Endothelial cell of umbilical vein (primary cell): ENCODE measurements around the gene FOXB1.

Experiments used
- CTCF ChIP-seq, 2 donors: IDR thresholded peaks; 1 replicate in 1 of 2; 2 replicates in 1 of 2; pipeline ENCODE4 v1.5.1; 2011; ENCODE audit warnings: low read length in 2 of 2, mild to moderate bottlenecking in 2 of 2, moderate library complexity in 2 of 2, control low read depth in 1 of 2, inconsistent platforms in 1 of 2, low read depth in 1 of 2; ENCODE audit not compliant: insufficient read depth in 1 of 2; ENCODE audit errors: extremely low read depth in 1 of 2
- EZH2 ChIP-seq: IDR thresholded peaks from 2 replicates; pipeline ENCODE4 v1.6.1; 2012; ENCODE audit warnings: borderline replicate concordance, low read depth, mild to moderate bottlenecking, moderate library complexity, low read length, inconsistent platforms; ENCODE audit not compliant: severe bottlenecking
- MAX ChIP-seq: IDR thresholded peaks from 2 replicates; pipeline ENCODE4 v1.6.1; 2011; ENCODE audit not compliant: insufficient read depth, insufficient read length
- MYC ChIP-seq: IDR thresholded peaks from one replicate; pipeline ENCODE4 v1.6.1; 2011; ENCODE audit warnings: mild to moderate bottlenecking, low read depth, low read length
- POLR2A ChIP-seq: IDR thresholded peaks from 2 replicates; pipeline ENCODE4 v1.6.1; 2012; ENCODE audit warnings: low read depth, mild to moderate bottlenecking, control low read depth, low read length
- POLR2AphosphoS5 ChIP-seq: IDR thresholded peaks from 2 replicates; pipeline ENCODE4 v1.6.1; 2012; ENCODE audit warnings: low read depth, mild to moderate bottlenecking, control low read depth, low read length, moderate library complexity; ENCODE audit not compliant: insufficient read depth

DNA sequence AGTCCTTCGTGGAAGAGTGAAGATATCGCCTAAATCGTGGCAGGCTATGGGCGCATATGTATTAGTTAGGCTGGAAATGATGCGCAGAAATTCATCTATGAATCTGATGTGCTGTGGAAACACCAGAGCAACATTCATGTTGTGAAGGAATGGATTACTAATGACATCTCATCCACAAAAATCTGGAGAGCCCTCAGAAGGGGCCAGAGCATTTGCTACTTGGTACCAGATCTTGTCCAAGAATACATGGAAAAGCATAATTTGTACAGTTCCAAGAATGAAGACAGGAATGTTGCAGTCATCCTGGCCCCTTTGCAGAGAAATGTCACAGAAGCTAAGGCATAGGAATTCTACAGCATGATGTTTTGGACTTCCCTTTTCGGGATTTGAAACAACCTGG lies 38.4 kb upstream of the FOXB1 start:
- TF ChIP-seq CTCF (IDR thresholded peaks at IDR 0.05; ENCODE audit: extremely low read depth in 1 of 2, insufficient read depth in 1 of 2, low read depth in 1 of 2, low read length in 2 of 2) = no peak
- TF ChIP-seq MAX = no peak
- TF ChIP-seq POLR2A = no peak
- no peak for TF ChIP-seq EZH2
- TF ChIP-seq POLR2AphosphoS5 = no peak
- TF ChIP-seq MYC = no peak
